Measurements from ENCODE around the gene IGSF8.
A peak's percentile ranks its signal among the peaks of the same experiment; 100 is the strongest.

IGSF8 gene

GRCh38 chr1:160103658-160104408 is 5.4 kb upstream of the IGSF8 start:
- DNase-seq (ENCODE audit: low read depth), result no peak

GRCh38 chr1:160101717-160102522 is 3.5 kb upstream of the IGSF8 start:
- DNase-seq (ENCODE audit: low read depth), result no peak

- DNase-seq (ENCODE audit: low read depth), result peak; percentile 64
Measured at GRCh38 chr1:160101037-160101716, 2.8 kb upstream of the IGSF8 start.

- DNase-seq (ENCODE audit: low read depth), result no peak
Measured at GRCh38 chr1:160099716-160100375, 1.4 kb upstream of the IGSF8 start.

- DNase-seq (ENCODE audit: low read depth), result peak; percentile 82
Measured at GRCh38 chr1:160098852-160099561, 588 bp upstream of the IGSF8 start.

GRCh38 chr1:160097151-160097910 is 1.1 kb downstream of the IGSF8 start:
- DNase-seq (ENCODE audit: low read depth), result no peak

GRCh38 chr1:160096274-160097116 is 1.9 kb downstream of the IGSF8 start:
- peak; percentile 53 for DNase-seq (ENCODE audit: low read depth)

GRCh38 chr1:160095382-160096105 is 2.9 kb downstream of the IGSF8 start:
- DNase-seq (ENCODE audit: low read depth), result no peak

GRCh38 chr1:160094806-160095205 is 3.6 kb downstream of the IGSF8 start:
- DNase-seq (ENCODE audit: low read depth), result no peak

GRCh38 chr1:160094291-160094625 is 4.2 kb downstream of the IGSF8 start:
- DNase-seq (ENCODE audit: low read depth), result no peak

- DNase-seq (ENCODE audit: low read depth), result no peak
Measured at GRCh38 chr1:160093624-160094290, 4.7 kb downstream of the IGSF8 start.

GRCh38 chr1:160093069-160093395 is 5.4 kb downstream of the IGSF8 start:
- DNase-seq (ENCODE audit: low read depth), result no peak

GRCh38 chr1:160092366-160093068 is 5.9 kb downstream of the IGSF8 start:
- no peak for DNase-seq (ENCODE audit: low read depth)

- no peak for DNase-seq (ENCODE audit: low read depth)
Measured at GRCh38 chr1:160091666-160092223, 6.7 kb downstream of the IGSF8 start.

GRCh38 chr1:160090760-160091159 is 7.7 kb downstream of the IGSF8 start:
- DNase-seq (ENCODE audit: low read depth), result no peak

GRCh38 chr1:160089883-160090282 is 8.5 kb downstream of the IGSF8 start:
- DNase-seq (ENCODE audit: low read depth), result no peak

GRCh38 chr1:160087118-160087662 is 11.2 kb downstream of the IGSF8 start:
- DNase-seq (ENCODE audit: low read depth), result no peak

GRCh38 chr1:160086456-160086892 is 11.9 kb downstream of the IGSF8 start:
- DNase-seq (ENCODE audit: low read depth), result no peak
